B cell (primary cell): ENCODE measurements around the gene ZNF440. TPM values are rescaled to one million over a fixed set of nuclear protein-coding genes. Genes with fewer than 3 reads are reported as not detected.

ENCODE experiments used
- ATAC-seq: fragments of 200-7000 bp; cut with Tn5 transposase; one replicate; pipeline ENCODE4 v1.10.0; 2021; ENCODE audit warnings: low read depth, mild to moderate bottlenecking, moderate number of reproducible peaks, moderate library complexity
- CTCF ChIA-PET: fragments of 350-600 bp; sonication (Branson Sonifier 250); formaldehyde crosslinking; loops from one replicate; lab custom pipeline; 2021; ENCODE audit warnings: antibody characterized with exemption, inconsistent platforms; lab: Charles Lee
- POLR2A ChIA-PET: fragments of 350-600 bp; sonication (Branson Sonifier 250); formaldehyde crosslinking; loops from one replicate; lab custom pipeline; 2021; ENCODE audit warnings: antibody characterized with exemption; lab: Charles Lee
- DNase-seq: peaks from one replicate; pipeline ENCODE4 v3.0.0; 2013
- H2AFZ ChIP-seq: 2 replicates; pipeline ENCODE4 v1.6.1; 2012; ENCODE audit warnings: mild to moderate bottlenecking, low read depth, low read length; ENCODE audit not compliant: insufficient read depth, poor library complexity, severe bottlenecking
- H3K27ac ChIP-seq, 2 donors: 1 replicate in 1 of 2; 2 replicates in 1 of 2; pipeline ENCODE4 v1.5.1; 2012 to 2013; ENCODE audit warnings: low read length in 2 of 2, mild to moderate bottlenecking in 2 of 2, moderate library complexity in 1 of 2
- H3K27me3 ChIP-seq, 4 experiments: fragments of 200-600 bp in 1 of 4; sonication (generic) in 1 of 4; replicated peaks in 1 of 4; 1 replicate in 2 of 4; 2 replicates in 2 of 4; pipeline versions ENCODE4 v1.6.1 to v1.7.0; 2013 to 2016; ENCODE audit warnings: low read length in 3 of 4, mild to moderate bottlenecking in 2 of 4, mixed read lengths in 1 of 4, moderate library complexity in 1 of 4; ENCODE audit not compliant: insufficient read depth in 4 of 4, control insufficient read depth in 3 of 4; ENCODE audit errors: control extremely low read depth in 1 of 4
- H3K36me3 ChIP-seq, 2 experiments: replicated peaks in 1 of 2; 1 replicate in 1 of 2; 2 replicates in 1 of 2; pipeline versions ENCODE4 v1.6.1 to v1.7.1; 2013; ENCODE audit warnings: low read length in 1 of 2; ENCODE audit not compliant: insufficient read depth in 2 of 2, control insufficient read depth in 1 of 2; ENCODE audit errors: control extremely low read depth in 1 of 2, extremely low read depth in 1 of 2
- H3K4me1 ChIP-seq, 2 donors: fragments of 200-600 bp in 1 of 2; sonication (generic) in 1 of 2; 1 replicate in 1 of 2; 2 replicates in 1 of 2; pipeline versions ENCODE4 v1.5.1 to v1.6.1; 2013 to 2017; ENCODE audit warnings: low read length in 2 of 2; ENCODE audit not compliant: control insufficient read depth in 2 of 2, insufficient read depth in 2 of 2
- H3K4me2 ChIP-seq: replicated peaks from 2 replicates; pipeline ENCODE3; 2012; ENCODE audit warnings: mild to moderate bottlenecking, low read depth, low read length; ENCODE audit not compliant: poor library complexity, severe bottlenecking
- H3K4me3 ChIP-seq, 5 experiments: fragments of 200-600 bp in 1 of 5; sonication (generic) in 1 of 5; 1 replicate in 3 of 5; 2 replicates in 2 of 5; pipeline versions ENCODE4 v1.5.1 to v1.7.0; 2011 to 2016; ENCODE audit warnings: low read length in 4 of 5, mild to moderate bottlenecking in 4 of 5, low read depth in 2 of 5, control low read depth in 1 of 5, moderate library complexity in 1 of 5; ENCODE audit not compliant: insufficient read depth in 1 of 5; ENCODE audit errors: control extremely low read depth in 1 of 5, extremely low read depth in 1 of 5
- H3K79me2 ChIP-seq: fragments of 200-600 bp; sonication (generic); one replicate; pipeline ENCODE4 v1.6.0; 2016; ENCODE audit warnings: low read length; ENCODE audit not compliant: control insufficient read depth, insufficient read depth
- H3K9ac ChIP-seq: fragments of 200-600 bp; sonication (generic); 2 replicates; pipeline ENCODE4 v1.6.1; 2017; ENCODE audit warnings: mild to moderate bottlenecking, low read length, moderate library complexity
- H3K9me3 ChIP-seq, 3 donors: one replicate each; pipeline versions ENCODE4 v1.6.1 to v1.7.1; 2013; ENCODE audit warnings: low read length in 2 of 3; ENCODE audit not compliant: control insufficient read depth in 2 of 3, insufficient read depth in 1 of 3; ENCODE audit errors: control extremely low read depth in 1 of 3
- H4K20me1 ChIP-seq: 2 replicates; pipeline ENCODE4 v1.6.0; 2012; ENCODE audit warnings: mild to moderate bottlenecking, low read length; ENCODE audit not compliant: insufficient read depth, control insufficient read depth, poor library complexity, severe bottlenecking
- H3K27ac Mint-ChIP-seq: one replicate; pipeline ENCODE4 v1.8.0; 2021; ENCODE audit warnings: mixed read lengths
- H3K27me3 Mint-ChIP-seq: one replicate; pipeline ENCODE4 v1.8.0; 2021; ENCODE audit warnings: mixed read lengths
- H3K4me1 Mint-ChIP-seq: one replicate; pipeline ENCODE4 v1.8.0; 2021; ENCODE audit warnings: mixed read lengths
- H3K4me3 Mint-ChIP-seq: one replicate; pipeline ENCODE4 v1.8.0; 2021; ENCODE audit warnings: mixed read lengths
- H3K9me3 Mint-ChIP-seq: one replicate; pipeline ENCODE4 v1.8.0; 2022; ENCODE audit warnings: mixed read lengths; ENCODE audit not compliant: insufficient read depth
- EZH2 ChIP-seq: IDR thresholded peaks from 2 replicates; pipeline ENCODE4 v1.6.1; 2012; ENCODE audit warnings: borderline replicate concordance, low read depth, mild to moderate bottlenecking, moderate library complexity, low read length; ENCODE audit not compliant: insufficient read depth, poor library complexity, severe bottlenecking
- WGBS: methylation state at CpG from one replicate; pipeline ENCODE4 v1.1.5; 2013; ENCODE audit warnings: missing lambda C conversion rate; ENCODE audit not compliant: insufficient coverage; 5-methylcytosine and 5-hydroxymethylcytosine counted together
- intact Hi-C: fragments of 100-400 bp; cut with micrococcal nuclease; formaldehyde crosslinking; loops from one replicate; pipeline ENCODE4 v1.10.0; 2022
- polyA minus RNA-seq: library from RNA; depleted of rRNA, polyadenylated mRNA; stranded (reverse); fragments of >200 nt; gene quantifications from 2 replicates; pipeline ENCODE4 v1.2.3, GENCODE V29; 2012
- polyA plus RNA-seq: library from polyadenylated mRNA; depleted of rRNA; stranded (reverse); fragments of >200 nt; gene quantifications from 2 replicates; pipeline ENCODE4 v1.2.3, GENCODE V29; 2012
- total RNA-seq, 2 donors: library from RNA; stranded (reverse); fragments of 120-200 nt in 1 of 2; gene quantifications; 1 replicate in 1 of 2; 2 replicates in 1 of 2; pipeline versions ENCODE4 v1.2.3 to v1.2.4, GENCODE V29; 2013 to 2022
- TF ChIP-seq, protein P1 (sequence below): fragments of 200-600 bp; IDR thresholded peaks from one replicate; pipeline ENCODE4 v1.8.0; 2022; ENCODE audit warnings: antibody characterized with exemption, mild to moderate bottlenecking

ZNF440 gene
- total RNA-seq = 22.4 and 23.4 TPM in 2 replicates
- 11.9 TPM for total RNA-seq (2013)
- 3.4 and 4.3 TPM in 2 replicates for polyA plus RNA-seq
- polyA minus RNA-seq = 2.9 and 3.9 TPM in 2 replicates

GRCh38 chr19:11814029-11814699 lies at the start of gene ZNF440:
Gene ZNF440, plus strand, starts transcription at chr19:11814273. Its CDS starts 175 bp downstream, at chr19:11814448.
- peak; percentile 99 for ATAC-seq
- peak; percentile 85 for DNase-seq
- peak within 1 kb of the TSS; percentile 75 to 94 (median 82) for H3K4me3 ChIP-seq
- intact Hi-C loops = loop anchor here (1.0 to 5.0 kb wide), 9 partner anchors 34 to 328 kb away; partner anchors contain the start of genes ZNF20 and ZNF439
- no peaks in the 10 kb centered on the region for H3K36me3 ChIP-seq
- H3K27ac ChIP-seq = peak within 1 kb of the TSS; percentile 39 to 66
- peak within 1 kb of the TSS; percentile 82 for H3K4me2 ChIP-seq
- H4K20me1 ChIP-seq = no peaks in the 10 kb centered on the region
- peaks cover 37% of the 10 kb centered on the region for H3K79me2 ChIP-seq
- H2AFZ ChIP-seq = peak within 1 kb of the TSS; percentile 90
- Mint-ChIP-seq H3K9me3 (no peaks in the 10 kb centered on the region), H3K27ac (peak within 1 kb of the TSS; percentile 85), H3K4me1 (peaks cover 29% of the 10 kb centered on the region), H3K4me3 (peak within 1 kb of the TSS; percentile 91), H3K27me3 (no peaks in the 10 kb centered on the region)
- H3K9me3 ChIP-seq = no peaks in the 10 kb centered on the region
- no peaks in the 10 kb centered on the region for H3K27me3 ChIP-seq
- CTCF ChIA-PET = interaction anchor here (0.7 to 5.5 kb wide), 6 partner anchors 12 to 327 kb away, joined by 3 to 54 read pairs (median 5); partner anchors contain the start of genes ZNF20 and ZNF491
- TF ChIP-seq, protein P1, sequence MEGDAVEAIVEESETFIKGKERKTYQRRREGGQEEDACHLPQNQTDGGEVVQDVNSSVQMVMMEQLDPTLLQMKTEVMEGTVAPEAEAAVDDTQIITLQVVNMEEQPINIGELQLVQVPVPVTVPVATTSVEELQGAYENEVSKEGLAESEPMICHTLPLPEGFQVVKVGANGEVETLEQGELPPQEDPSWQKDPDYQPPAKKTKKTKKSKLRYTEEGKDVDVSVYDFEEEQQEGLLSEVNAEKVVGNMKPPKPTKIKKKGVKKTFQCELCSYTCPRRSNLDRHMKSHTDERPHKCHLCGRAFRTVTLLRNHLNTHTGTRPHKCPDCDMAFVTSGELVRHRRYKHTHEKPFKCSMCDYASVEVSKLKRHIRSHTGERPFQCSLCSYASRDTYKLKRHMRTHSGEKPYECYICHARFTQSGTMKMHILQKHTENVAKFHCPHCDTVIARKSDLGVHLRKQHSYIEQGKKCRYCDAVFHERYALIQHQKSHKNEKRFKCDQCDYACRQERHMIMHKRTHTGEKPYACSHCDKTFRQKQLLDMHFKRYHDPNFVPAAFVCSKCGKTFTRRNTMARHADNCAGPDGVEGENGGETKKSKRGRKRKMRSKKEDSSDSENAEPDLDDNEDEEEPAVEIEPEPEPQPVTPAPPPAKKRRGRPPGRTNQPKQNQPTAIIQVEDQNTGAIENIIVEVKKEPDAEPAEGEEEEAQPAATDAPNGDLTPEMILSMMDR = no peak
- TF ChIP-seq EZH2 = no peak
- POLR2A ChIA-PET = interaction anchor here (0.5 to 2.5 kb wide), 4 partner anchors 10 to 877 kb away, joined by 3 to 6 read pairs (median 5); partner anchors contain the start of gene ZNF491
- H3K4me1 ChIP-seq = peaks cover 4 to 14% of the 10 kb centered on the region in 2 donors
- under 1% methylated on average over 53 of the region's 55 CpGs for WGBS
- H3K9ac ChIP-seq = peak within 1 kb of the TSS; percentile 81
